ENCODE data around the gene PATJ. TPM values are rescaled to one million over a fixed set of nuclear protein-coding genes. Genes with fewer than 3 reads are reported as not detected.
A peak's percentile ranks its signal among the peaks of the same experiment; 100 is the strongest.

The PATJ gene
- total RNA-seq, 2 donors from 2014 or later, result 56.6 to 72.1 TPM

- Mint-ChIP-seq H3K27ac (no peak overlapping the region), H3K4me3 (no peak overlapping the region), H3K36me3 (ENCODE audit: low read depth) (peaks cover 5% of the 10 kb centered on the region), H3K27me3 (no peaks in the 10 kb centered on the region), H3K4me1 (peaks cover 6% of the 10 kb centered on the region)
- no peaks in the 10 kb centered on the region for H3K9me3 ChIP-seq (ENCODE audit: control insufficient read depth, low read length, poor library complexity, severe bottlenecking)
- DNase-seq, result no peak
- ATAC-seq, result no peak
Observed at GRCh38 chr1:62024690-62025089, 282.4 kb downstream of the PATJ start.

- no peaks in the 10 kb centered on the region for H3K9me3 ChIP-seq (ENCODE audit: control insufficient read depth, low read length, poor library complexity, severe bottlenecking)
- Mint-ChIP-seq H3K27me3 (no peaks in the 10 kb centered on the region), H3K27ac (no peak overlapping the region), H3K4me3 (no peak overlapping the region), H3K4me1 (peaks cover 6% of the 10 kb centered on the region), H3K36me3 (ENCODE audit: low read depth) (peaks cover 5% of the 10 kb centered on the region)
- DNase-seq (no peak), ATAC-seq (no peak)
Observed at GRCh38 chr1:62025154-62025553, 282.9 kb downstream of the PATJ start.

- Mint-ChIP-seq H3K4me3 (no peak overlapping the region), H3K36me3 (ENCODE audit: low read depth) (peaks cover 5% of the 10 kb centered on the region), H3K27ac (no peak overlapping the region), H3K4me1 (peaks cover 6% of the 10 kb centered on the region), H3K27me3 (no peaks in the 10 kb centered on the region)
- no peak for DNase-seq
- no peaks in the 10 kb centered on the region for H3K9me3 ChIP-seq (ENCODE audit: control insufficient read depth, low read length, poor library complexity, severe bottlenecking)
- ATAC-seq, result no peak
Observed at GRCh38 chr1:62025892-62026291, 283.6 kb downstream of the PATJ start.

GRCh38 chr1:62029704-62030103 lies 287.4 kb downstream of the PATJ start:
- Mint-ChIP-seq H3K4me3 (no peak overlapping the region), H3K27ac (no peak overlapping the region), H3K27me3 (no peaks in the 10 kb centered on the region), H3K4me1 (peaks cover 2% of the 10 kb centered on the region), H3K36me3 (ENCODE audit: low read depth) (peaks cover 6% of the 10 kb centered on the region)
- no peak for DNase-seq
- H3K9me3 ChIP-seq (ENCODE audit: control insufficient read depth, low read length, poor library complexity, severe bottlenecking), result no peaks in the 10 kb centered on the region
- no peak for ATAC-seq

- H3K9me3 ChIP-seq (ENCODE audit: control insufficient read depth, low read length, poor library complexity, severe bottlenecking), result no peaks in the 10 kb centered on the region
- H3K4me3 Mint-ChIP-seq, result no peak overlapping the region
- ATAC-seq (no peak), DNase-seq (no peak)
- peaks cover 7% of the 10 kb centered on the region for H3K36me3 Mint-ChIP-seq (ENCODE audit: low read depth)
- no peak overlapping the region for H3K27ac Mint-ChIP-seq
- no peaks in the 10 kb centered on the region for H3K27me3 Mint-ChIP-seq
- peaks cover 3% of the 10 kb centered on the region for H3K4me1 Mint-ChIP-seq
Observed at GRCh38 chr1:62034790-62035189, 292.5 kb downstream of the PATJ start.

GRCh38 chr1:62037274-62037673 lies 295.0 kb downstream of the PATJ start:
- no peaks in the 10 kb centered on the region for H3K9me3 ChIP-seq (ENCODE audit: control insufficient read depth, low read length, poor library complexity, severe bottlenecking)
- Mint-ChIP-seq H3K4me3 (no peak overlapping the region), H3K36me3 (ENCODE audit: low read depth) (peaks cover 7% of the 10 kb centered on the region), H3K27ac (no peak overlapping the region), H3K4me1 (peaks cover 6% of the 10 kb centered on the region), H3K27me3 (no peaks in the 10 kb centered on the region)
- no peak for DNase-seq
- no peak for ATAC-seq

GRCh38 chr1:62038594-62039284 lies 296.5 kb downstream of the PATJ start:
- Mint-ChIP-seq H3K27me3 (no peaks in the 10 kb centered on the region), H3K4me3 (no peak overlapping the region), H3K36me3 (ENCODE audit: low read depth) (peaks cover 7% of the 10 kb centered on the region), H3K27ac (no peak overlapping the region), H3K4me1 (peaks cover 7% of the 10 kb centered on the region)
- DNase-seq, result no peak
- H3K9me3 ChIP-seq (ENCODE audit: control insufficient read depth, low read length, poor library complexity, severe bottlenecking), result no peaks in the 10 kb centered on the region
- no peak for ATAC-seq

- Mint-ChIP-seq H3K27me3 (no peaks in the 10 kb centered on the region), H3K27ac (peak overlapping the region; percentile 37), H3K36me3 (ENCODE audit: low read depth) (peaks cover 7% of the 10 kb centered on the region), H3K4me1 (peaks cover 7% of the 10 kb centered on the region), H3K4me3 (no peak overlapping the region)
- ATAC-seq (no peak), DNase-seq (no peak)
- no peaks in the 10 kb centered on the region for H3K9me3 ChIP-seq (ENCODE audit: control insufficient read depth, low read length, poor library complexity, severe bottlenecking)
Observed at GRCh38 chr1:62040450-62040849, 298.2 kb downstream of the PATJ start.

GRCh38 chr1:62040973-62041372 lies 298.7 kb downstream of the PATJ start:
- H3K4me3 Mint-ChIP-seq, result no peak overlapping the region
- H3K36me3 Mint-ChIP-seq (ENCODE audit: low read depth), result peaks cover 4% of the 10 kb centered on the region
- peaks cover 4% of the 10 kb centered on the region for H3K4me1 Mint-ChIP-seq
- ATAC-seq (no peak), DNase-seq (no peak)
- H3K9me3 ChIP-seq (ENCODE audit: control insufficient read depth, low read length, poor library complexity, severe bottlenecking), result no peaks in the 10 kb centered on the region
- H3K27ac Mint-ChIP-seq, result no peak overlapping the region
- H3K27me3 Mint-ChIP-seq, result no peaks in the 10 kb centered on the region

GRCh38 chr1:62043154-62043553 lies 300.9 kb downstream of the PATJ start:
- ATAC-seq (no peak), DNase-seq (no peak)
- Mint-ChIP-seq H3K4me3 (no peak overlapping the region), H3K36me3 (ENCODE audit: low read depth) (peaks cover 5% of the 10 kb centered on the region), H3K4me1 (peaks cover 4% of the 10 kb centered on the region), H3K27me3 (no peaks in the 10 kb centered on the region), H3K27ac (no peak overlapping the region)
- no peaks in the 10 kb centered on the region for H3K9me3 ChIP-seq (ENCODE audit: control insufficient read depth, low read length, poor library complexity, severe bottlenecking)

- Mint-ChIP-seq H3K36me3 (ENCODE audit: low read depth) (peaks cover 8% of the 10 kb centered on the region), H3K4me3 (no peak overlapping the region), H3K27ac (no peak overlapping the region), H3K4me1 (peaks cover 2% of the 10 kb centered on the region), H3K27me3 (no peaks in the 10 kb centered on the region)
- no peak for DNase-seq
- no peaks in the 10 kb centered on the region for H3K9me3 ChIP-seq (ENCODE audit: control insufficient read depth, low read length, poor library complexity, severe bottlenecking)
- ATAC-seq, result no peak
Observed at GRCh38 chr1:62045574-62045973, 303.3 kb downstream of the PATJ start.

- Mint-ChIP-seq H3K27ac (no peak overlapping the region), H3K4me3 (no peak overlapping the region), H3K36me3 (ENCODE audit: low read depth) (peaks cover 9% of the 10 kb centered on the region), H3K27me3 (no peaks in the 10 kb centered on the region), H3K4me1 (peaks cover 2% of the 10 kb centered on the region)
- DNase-seq (no peak), ATAC-seq (no peak)
- no peaks in the 10 kb centered on the region for H3K9me3 ChIP-seq (ENCODE audit: control insufficient read depth, low read length, poor library complexity, severe bottlenecking)
Observed at GRCh38 chr1:62046927-62047326, 304.6 kb downstream of the PATJ start.

- H3K36me3 Mint-ChIP-seq (ENCODE audit: low read depth), result peaks cover 9% of the 10 kb centered on the region
- no peak for DNase-seq
- H3K4me3 Mint-ChIP-seq, result no peak overlapping the region
- ATAC-seq, result no peak
- H3K4me1 Mint-ChIP-seq, result no peaks in the 10 kb centered on the region
- H3K9me3 ChIP-seq (ENCODE audit: control insufficient read depth, low read length, poor library complexity, severe bottlenecking), result no peaks in the 10 kb centered on the region
- H3K27me3 Mint-ChIP-seq, result no peaks in the 10 kb centered on the region
- H3K27ac Mint-ChIP-seq, result no peak overlapping the region
Observed at GRCh38 chr1:62050165-62050564, 307.9 kb downstream of the PATJ start.

GRCh38 chr1:62052946-62053345 lies 310.7 kb downstream of the PATJ start:
- H3K27me3 Mint-ChIP-seq, result no peaks in the 10 kb centered on the region
- no peak for DNase-seq
- no peak overlapping the region for H3K27ac Mint-ChIP-seq
- no peaks in the 10 kb centered on the region for H3K4me1 Mint-ChIP-seq
- peaks cover 5% of the 10 kb centered on the region for H3K36me3 Mint-ChIP-seq (ENCODE audit: low read depth)
- H3K9me3 ChIP-seq (ENCODE audit: control insufficient read depth, low read length, poor library complexity, severe bottlenecking), result no peaks in the 10 kb centered on the region
- H3K4me3 Mint-ChIP-seq, result no peak overlapping the region
- ATAC-seq, result no peak
